H1 (cell line): Measurements from ENCODE around the gene PITPNB. TPM values are rescaled to one million over a fixed set of nuclear protein-coding genes. Genes with fewer than 3 reads are reported as not detected.

Source experiments
- CTCF ChIA-PET: fragments of 300-600 bp; sonication (Branson Sonifier 250); formaldehyde crosslinking; loops from one replicate; lab custom pipeline; 2021; ENCODE audit not compliant: partially characterized antibody; lab: Charles Lee
- POLR2A ChIA-PET: fragments of 300-600 bp; sonication (Branson Sonifier 250); formaldehyde crosslinking; loops from one replicate; lab custom pipeline; 2021; ENCODE audit warnings: inconsistent platforms; ENCODE audit not compliant: partially characterized antibody; lab: Charles Lee
- DNase-seq, 2 experiments: peaks; one replicate each; pipeline versions ENCODE4 v3.0.0 to v3.0.0-alpha.2; 2010 to 2022; ENCODE audit warnings: low spot score in 2 of 2, low read depth in 1 of 2, mixed read lengths in 1 of 2
- FAIRE-seq: peaks from 2 replicates; lab custom pipeline; 2011; peaks lifted over from hg19 to GRCh38; lab: Jason Lieb, UNC
- H2AFZ ChIP-seq: 2 replicates; pipeline ENCODE4 v1.8.1; 2012; ENCODE audit warnings: low read length, inconsistent platforms
- H2AK5ac ChIP-seq: 2 replicates; pipeline ENCODE4 v1.6.1; 2013; ENCODE audit warnings: low read depth, low read length
- H2BK120ac ChIP-seq: replicated peaks from 2 replicates; pipeline ENCODE3; 2013; ENCODE audit warnings: low read depth, low read length, inconsistent platforms
- H2BK12ac ChIP-seq: 2 replicates; pipeline ENCODE4 v1.6.1; 2013; ENCODE audit warnings: low read depth, low read length
- H2BK15ac ChIP-seq: 2 replicates; pipeline ENCODE4 v1.6.1; 2013; ENCODE audit warnings: low read length
- H2BK20ac ChIP-seq: 2 replicates; pipeline ENCODE4 v1.6.1; 2013; ENCODE audit warnings: low read length
- H2BK5ac ChIP-seq: 2 replicates; pipeline ENCODE4 v1.6.1; 2013; ENCODE audit warnings: low read depth, low read length
- H3K14ac ChIP-seq: 2 replicates; pipeline ENCODE4 v1.6.1; 2013; ENCODE audit warnings: inconsistent platforms; ENCODE audit not compliant: insufficient read length
- H3K18ac ChIP-seq: 2 replicates; pipeline ENCODE4 v1.6.1; 2013; ENCODE audit warnings: low read length; ENCODE audit errors: extremely low read depth
- H3K23ac ChIP-seq: 2 replicates; pipeline ENCODE4 v1.6.1; 2013; ENCODE audit warnings: inconsistent platforms; ENCODE audit not compliant: insufficient read length
- H3K23me2 ChIP-seq: 2 replicates; pipeline ENCODE4 v1.6.1; 2013; ENCODE audit warnings: low read depth, low read length
- H3K27ac ChIP-seq: 2 replicates; pipeline ENCODE4 v1.6.1; 2011; ENCODE audit warnings: low read depth, low read length, inconsistent platforms
- H3K27me3 ChIP-seq, 4 experiments: replicated peaks in 1 of 4; 1 replicate in 1 of 4; 2 replicates in 3 of 4; pipeline versions ENCODE4 v1.6.1 to v1.8.1; 2011 to 2013; ENCODE audit warnings: low read length in 3 of 4, mild to moderate bottlenecking in 3 of 4, inconsistent platforms in 2 of 4, mixed read lengths in 2 of 4, moderate library complexity in 1 of 4; ENCODE audit not compliant: control insufficient read depth in 3 of 4, insufficient read depth in 3 of 4; ENCODE audit errors: extremely low read depth in 1 of 4
- H3K36me3 ChIP-seq, 4 experiments: 2 replicates each; pipeline versions ENCODE4 v1.6.1 to v1.8.1; 2011 to 2013; ENCODE audit warnings: mild to moderate bottlenecking in 4 of 4, low read length in 3 of 4, moderate library complexity in 2 of 4, control low read depth in 1 of 4, inconsistent platforms in 1 of 4; ENCODE audit not compliant: insufficient read depth in 4 of 4, control insufficient read depth in 2 of 4
- H3K4ac ChIP-seq: replicated peaks from 2 replicates; pipeline ENCODE3; 2013; ENCODE audit warnings: low read length, low read depth, mixed read lengths, inconsistent platforms; ENCODE audit not compliant: insufficient read length
- H3K4me1 ChIP-seq, 4 experiments: replicated peaks in 1 of 4; 1 replicate in 1 of 4; 2 replicates in 3 of 4; pipeline versions ENCODE4 v1.6.1 to v1.8.1; 2011 to 2013; ENCODE audit warnings: low read length in 3 of 4, inconsistent platforms in 2 of 4, mixed read lengths in 1 of 4; ENCODE audit not compliant: insufficient read depth in 4 of 4, control insufficient read depth in 3 of 4
- H3K4me2 ChIP-seq, 2 experiments: 2 replicates each; pipeline versions ENCODE4 v1.6.1 to v1.8.1; 2011 to 2013; ENCODE audit warnings: low read depth in 2 of 2, low read length in 2 of 2, control low read depth in 1 of 2, inconsistent platforms in 1 of 2, mild to moderate bottlenecking in 1 of 2; ENCODE audit not compliant: insufficient read depth in 1 of 2
- H3K4me3 ChIP-seq, 4 experiments: fragments of 200-600, 300-600 bp in 1 of 4; sonication (generic), shearing (Covaris generic), sonication (Bioruptor Twin) in 1 of 4; 2 replicates each; pipeline versions ENCODE4 v1.5.1 to v1.8.1; 2011 to 2016; ENCODE audit warnings: low read length in 4 of 4, low read depth in 3 of 4, control low read depth in 2 of 4, inconsistent platforms in 2 of 4, mild to moderate bottlenecking in 2 of 4, mixed read lengths in 1 of 4, moderate library complexity in 1 of 4; ENCODE audit not compliant: insufficient read depth in 2 of 4; ENCODE audit errors: extremely low read depth in 1 of 4
- H3K56ac ChIP-seq: replicated peaks from 2 replicates; pipeline ENCODE3; 2013; ENCODE audit warnings: low read depth, mild to moderate bottlenecking, mixed read lengths, low read length, inconsistent platforms; ENCODE audit not compliant: insufficient read length
- H3K79me1 ChIP-seq: 2 replicates; pipeline ENCODE4 v1.6.1; 2013; ENCODE audit warnings: low read depth, low read length, control low read depth
- H3K79me2 ChIP-seq, 2 experiments: 2 replicates each; pipeline versions ENCODE4 v1.6.1 to v1.8.1; 2012 to 2013; ENCODE audit warnings: low read length in 2 of 2, mild to moderate bottlenecking in 2 of 2, inconsistent platforms in 1 of 2; ENCODE audit not compliant: insufficient read depth in 2 of 2, control insufficient read depth in 1 of 2
- H3K9ac ChIP-seq, 4 experiments: replicated peaks in 1 of 4; 1 replicate in 1 of 4; 2 replicates in 3 of 4; pipeline versions ENCODE4 v1.6.1 to v1.8.1; 2011 to 2013; ENCODE audit warnings: low read depth in 3 of 4, low read length in 3 of 4, control low read depth in 2 of 4, mild to moderate bottlenecking in 2 of 4, moderate library complexity in 2 of 4, inconsistent platforms in 1 of 4; ENCODE audit errors: extremely low read depth in 1 of 4
- H3K9me3 ChIP-seq, 2 experiments: 2 replicates each; pipeline versions ENCODE4 v1.6.1 to v1.8.1; 2012 to 2013; ENCODE audit warnings: mild to moderate bottlenecking in 2 of 2, moderate library complexity in 2 of 2, control low read depth in 1 of 2, inconsistent platforms in 1 of 2, low read depth in 1 of 2, low read length in 1 of 2, mixed read lengths in 1 of 2; ENCODE audit not compliant: insufficient read depth in 2 of 2
- H4K20me1 ChIP-seq, 2 experiments: replicated peaks in 1 of 2; 2 replicates each; pipeline versions ENCODE3 to v1.8.1; 2011 to 2013; ENCODE audit warnings: inconsistent platforms in 2 of 2, low read length in 2 of 2, mild to moderate bottlenecking in 1 of 2; ENCODE audit not compliant: insufficient read depth in 2 of 2, control insufficient read depth in 1 of 2
- H4K5ac ChIP-seq: 2 replicates; pipeline ENCODE4 v1.6.1; 2013; ENCODE audit warnings: low read length, low read depth, mixed read lengths, inconsistent platforms; ENCODE audit not compliant: insufficient read length
- H4K8ac ChIP-seq: 2 replicates; pipeline ENCODE4 v1.8.0; 2013; ENCODE audit warnings: mild to moderate bottlenecking, moderate library complexity, low read length, inconsistent platforms; ENCODE audit not compliant: insufficient read depth; ENCODE audit errors: extremely low read depth
- H4K91ac ChIP-seq: replicated peaks from 2 replicates; pipeline ENCODE3; 2013; ENCODE audit warnings: low read length, mixed read lengths, inconsistent platforms; ENCODE audit not compliant: insufficient read length
- CTBP2 ChIP-seq: IDR thresholded peaks from 2 replicates; pipeline ENCODE4 v1.7.0; 2011; ENCODE audit warnings: borderline replicate concordance, mild to moderate bottlenecking, moderate library complexity, mixed read lengths, low read length; ENCODE audit not compliant: insufficient read depth, insufficient read length
- EZH2 ChIP-seq: fragments of 200-600 bp; sonication (generic); IDR thresholded peaks from 2 replicates; pipeline ENCODE4 v1.7.1; 2012; ENCODE audit warnings: low read depth, mild to moderate bottlenecking, moderate library complexity, low read length, inconsistent platforms; ENCODE audit not compliant: severe bottlenecking
- SP2 ChIP-seq: IDR thresholded peaks from 2 replicates; pipeline ENCODE4 v1.6.1; 2012; ENCODE audit warnings: mild to moderate bottlenecking, low read length, inconsistent platforms
- WGBS, 2 experiments: shearing (Covaris generic) in 1 of 2; methylation state at CpG; one replicate each; pipeline versions ENCODE4 v1.1.6 to v1.1.7; 2013 to 2015; ENCODE audit warnings: low lambda C conversion rate in 2 of 2, mixed read lengths in 2 of 2, inconsistent platforms in 1 of 2, low coverage in 1 of 2, missing lambda C conversion rate in 1 of 2; ENCODE audit not compliant: insufficient replicate concordance in 2 of 2, insufficient coverage in 1 of 2, insufficient read length in 1 of 2; ENCODE audit errors: extremely low coverage in 1 of 2, missing lambda C conversion rate in 1 of 2; 5-methylcytosine and 5-hydroxymethylcytosine counted together
- polyA plus RNA-seq, 7 experiments: library from polyadenylated mRNA; depleted of rRNA in 3 of 7; stranded (reverse) in 5 of 7; unstranded in 2 of 7; fragments of >200 nt in 5 of 7; fragments of 200-250 nt in 2 of 7; gene quantifications; 1 replicate in 5 of 7; 2 replicates in 1 of 7; 4 replicates in 1 of 7; pipeline versions ENCODE4 v1.2.1 to v1.2.3, GENCODE V29; 2011 to 2013; ENCODE audit warnings: missing spikeins in 2 of 7, mixed read lengths in 2 of 7
- total RNA-seq: library from RNA; stranded (reverse); fragmentation: NEBNext Ultra II Directional; extraction: Animal tissue kit (Norgen Biotek cat#: 25700); gene quantifications from 2 replicates; pipeline ENCODE4 v1.2.1, GENCODE V29; 2021

PITPNB gene
- total and polyA plus RNA-seq, 2 of the 8 experiments (the other 6 are each of a cell fraction or from before 2014, with no cell fraction given), result 24.6 to 89.3 TPM

DNA sequence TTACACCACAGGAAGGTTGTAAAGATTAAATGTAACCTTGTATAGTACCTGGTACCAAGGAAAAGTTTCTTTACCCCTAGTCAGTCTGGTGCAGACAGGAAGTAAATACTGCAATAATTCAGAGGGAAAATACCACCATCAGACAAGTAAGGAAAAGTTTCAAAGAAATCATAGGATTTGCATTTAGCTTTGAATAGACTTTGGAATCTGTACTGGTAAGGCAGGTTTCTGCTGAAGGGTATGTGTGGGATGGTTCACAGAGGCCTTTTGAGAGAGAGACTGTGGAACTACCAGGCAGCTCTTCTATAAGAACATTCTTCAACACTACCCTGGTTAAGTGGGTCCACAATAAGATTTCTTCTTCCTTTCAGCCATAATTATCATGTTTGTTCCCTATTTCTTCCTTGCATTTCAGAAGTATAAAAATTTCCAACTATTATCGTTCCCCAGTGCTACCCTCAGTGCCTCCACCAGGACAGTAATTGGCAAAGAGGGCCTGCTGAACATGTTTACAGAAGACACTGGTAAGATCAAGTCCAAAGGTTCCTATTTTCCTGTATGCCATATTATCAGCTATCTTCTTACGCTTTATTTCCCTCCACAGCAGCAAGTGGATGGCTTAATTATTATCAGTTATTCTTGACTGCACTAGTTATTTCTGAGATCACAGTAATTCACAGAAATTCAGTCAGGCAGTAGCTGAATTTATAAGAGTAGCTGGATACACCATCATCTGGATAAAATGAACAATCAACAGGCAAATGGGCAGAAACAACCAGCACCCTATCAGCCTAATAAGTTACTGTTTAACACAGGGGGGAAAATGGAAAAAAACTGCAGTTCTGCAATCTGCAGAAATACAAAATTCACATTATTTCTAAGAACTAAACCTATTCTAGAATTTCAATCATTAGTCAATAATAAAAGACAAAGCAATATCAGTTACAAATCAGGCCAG lies 48.5 kb downstream of the PITPNB start:
- no peak for FAIRE-seq
- no peak overlapping the region for H3K18ac ChIP-seq
- H2BK20ac ChIP-seq, result no peak overlapping the region
- H3K4me2 ChIP-seq, result no peak overlapping the region
- no peak overlapping the region for H3K9ac ChIP-seq
- H3K9me3 ChIP-seq, result no peaks in the 10 kb centered on the region
- peaks cover 4 to 23% (median 11%) of the 10 kb centered on the region in 4 experiments; a peak in 7 of 8 replicates for H3K36me3 ChIP-seq
- no peak overlapping the region for H2AFZ ChIP-seq
- H3K4me1 ChIP-seq, result no peaks in the 10 kb centered on the region; a peak in 3 of 7 replicates
- no peak overlapping the region for H4K91ac ChIP-seq
- no peak for TF ChIP-seq EZH2
- no peak for TF ChIP-seq SP2
- TF ChIP-seq CTBP2, result no peak
- TF ChIP-seq, all 59 proteins: peak for 0
- H3K23me2 ChIP-seq, result no peaks in the 10 kb centered on the region
- DNase-seq, result no peak
- H3K79me1 ChIP-seq, result 0 out of 2 replicates have a peak, but pooled peaks cover 3% of the 10 kb centered on the region
- no peak overlapping the region for H2BK12ac ChIP-seq
- H2BK120ac ChIP-seq, result no peak overlapping the region
- H4K5ac ChIP-seq, result no peak overlapping the region
- no peak overlapping the region for H3K56ac ChIP-seq
- no peak overlapping the region for H3K4ac ChIP-seq
- WGBS, 2 experiments, result 94% methylated on average over 2 of the region's 2 CpGs; no CpG with 5 or more reads in 1 of the 2 experiments
- H2BK5ac ChIP-seq, result no peak overlapping the region
- no peak overlapping the region for H2BK15ac ChIP-seq
- POLR2A ChIA-PET, result interaction anchor here (1.5 kb wide), 1 partner anchor 12 kb away, joined by 3 read pairs; no protein-coding TSS in a partner anchor
- H3K23ac ChIP-seq, result no peak overlapping the region
- no peak overlapping the region for H3K4me3 ChIP-seq
- peaks cover 4 to 5% of the 10 kb centered on the region in 2 experiments for H4K20me1 ChIP-seq
- H3K27me3 ChIP-seq, result no peaks in the 10 kb centered on the region
- no peak overlapping the region for H3K14ac ChIP-seq
- no peak overlapping the region for H4K8ac ChIP-seq
- peaks cover 0 to 3% of the 10 kb centered on the region in 2 experiments; a peak in 1 of 4 replicates for H3K79me2 ChIP-seq
- CTCF ChIA-PET, result interaction anchor here (1.1 to 2.8 kb wide), 3 partner anchors 10 to 16 kb away, joined by 4 to 14 read pairs (median 13); no protein-coding TSS in a partner anchor
- H2AK5ac ChIP-seq, result no peak overlapping the region
- H3K27ac ChIP-seq, result no peak overlapping the region
